ENCODE data around the gene CCDC183.
"Not testable (repeated sequence)": the region's sequence is repeated elsewhere in the genome, so short reads cannot be mapped to it uniquely, and the experiment has no call there.

The CCDC183 gene

GRCh38 chr9:136796238-136796774, at the start of gene CCDC183:
Gene CCDC183, plus strand, starts transcription at chr9:136796338. Its CDS starts 60 bp downstream, at chr9:136796398.
- no peak for DNase-seq (ENCODE audit: low read depth in 3 of 3)

GRCh38 chr9:136746621-136747020, 49.5 kb upstream of the CCDC183 start:
- DNase-seq (ENCODE audit: low read depth in 3 of 3), result no peak

- DNase-seq (ENCODE audit: low read depth in 3 of 3), result no peak
Observed at GRCh38 chr9:136747161-136748060, 48.7 kb upstream of the CCDC183 start.

- no peak for DNase-seq (ENCODE audit: low read depth in 3 of 3)
Observed at GRCh38 chr9:136748201-136748600, 47.9 kb upstream of the CCDC183 start, which contains the start of gene LCN6. Gene LCN6, minus strand, starts transcription at chr9:136748525. Its CDS starts 42 bp downstream, at chr9:136748483.

- no peak for DNase-seq (ENCODE audit: low read depth in 3 of 3)
Observed at GRCh38 chr9:136748666-136749611, 47.2 kb upstream of the CCDC183 start.

GRCh38 chr9:136750526-136750925, 45.6 kb upstream of the CCDC183 start:
- no peak for DNase-seq (ENCODE audit: low read depth in 3 of 3)

- no peak for DNase-seq (ENCODE audit: low read depth in 3 of 3)
Observed at GRCh38 chr9:136751244-136751643, 44.9 kb upstream of the CCDC183 start.

GRCh38 chr9:136751814-136752213, 44.3 kb upstream of the CCDC183 start:
- DNase-seq (ENCODE audit: low read depth in 3 of 3), result no peak

GRCh38 chr9:136753371-136754058, 42.6 kb upstream of the CCDC183 start:
- no peak for DNase-seq (ENCODE audit: low read depth in 3 of 3)

GRCh38 chr9:136754059-136754572, 42.0 kb upstream of the CCDC183 start:
- DNase-seq (ENCODE audit: low read depth in 3 of 3), result no peak

- no peak for DNase-seq (ENCODE audit: low read depth in 3 of 3)
Observed at GRCh38 chr9:136754626-136755301, 41.4 kb upstream of the CCDC183 start.

GRCh38 chr9:136755302-136756133, 40.6 kb upstream of the CCDC183 start:
- DNase-seq (ENCODE audit: low read depth in 3 of 3), result not testable (repeated sequence)

GRCh38 chr9:136756134-136756438, 40.1 kb upstream of the CCDC183 start:
- no peak for DNase-seq (ENCODE audit: low read depth in 3 of 3)

GRCh38 chr9:136756836-136757235, 39.3 kb upstream of the CCDC183 start:
- no peak for DNase-seq (ENCODE audit: low read depth in 3 of 3)

- no peak for DNase-seq (ENCODE audit: low read depth in 3 of 3)
Observed at GRCh38 chr9:136757328-136757727, 38.8 kb upstream of the CCDC183 start.

GRCh38 chr9:136757751-136758140, 38.4 kb upstream of the CCDC183 start:
- no peak for DNase-seq (ENCODE audit: low read depth in 3 of 3)

- DNase-seq (ENCODE audit: low read depth in 3 of 3), result no peak
Observed at GRCh38 chr9:136759001-136759400, 37.1 kb upstream of the CCDC183 start.

- no peak for DNase-seq (ENCODE audit: low read depth in 3 of 3)
Observed at GRCh38 chr9:136759436-136760325, 36.5 kb upstream of the CCDC183 start.

- no peak for DNase-seq (ENCODE audit: low read depth in 3 of 3)
Observed at GRCh38 chr9:136760424-136760823, 35.7 kb upstream of the CCDC183 start.
